IMR-90 (cell line): ENCODE data around the gene EDEM1. TPM values are rescaled to one million over a fixed set of nuclear protein-coding genes. Genes with fewer than 3 reads are reported as not detected.

Source experiments
- ATAC-seq: fragments of 200-7000 bp; cut with Tn5 transposase; 2 replicates; pipeline ENCODE4 v1.9.1; 2020; ENCODE audit warnings: low read depth, mild to moderate bottlenecking, moderate library complexity
- BruUV-seq: library from RNA; stranded (reverse); fragments of 400-500 nt; replicated peaks from 2 replicates; lab custom pipeline; 2021; lab: Mats Ljungman, UMichigan
- CTCF ChIA-PET: fragments of 300-600 bp; formaldehyde crosslinking; extraction: SDS; loops from one replicate; lab custom pipeline; 2021; ENCODE audit warnings: antibody characterized with exemption; lab: Yijun Ruan, JAX
- POLR2A ChIA-PET: fragments of 300-600 bp; sonication (Branson Sonifier 250); formaldehyde crosslinking; loops from one replicate; lab custom pipeline; 2022; ENCODE audit warnings: antibody characterized with exemption; ENCODE audit not compliant: unreplicated experiment; lab: Charles Lee
- DNase-seq: peaks from one replicate; pipeline ENCODE4 v3.0.0; 2013
- H2AFZ ChIP-seq: replicated peaks from 2 replicates; pipeline ENCODE3; 2013; ENCODE audit warnings: low read length, mild to moderate bottlenecking; ENCODE audit not compliant: poor library complexity
- H2AK5ac ChIP-seq: 2 replicates; pipeline ENCODE4 v1.6.1; 2013; ENCODE audit warnings: low read depth, low read length, inconsistent platforms
- H2AK9ac ChIP-seq: replicated peaks from 2 replicates; pipeline ENCODE3; 2013; ENCODE audit warnings: mild to moderate bottlenecking, low read depth, low read length, moderate library complexity; ENCODE audit not compliant: poor library complexity
- H2BK120ac ChIP-seq: 2 replicates; pipeline ENCODE4 v1.6.1; 2013; ENCODE audit warnings: low read depth, low read length, inconsistent platforms
- H2BK15ac ChIP-seq: 3 replicates; pipeline ENCODE4 v1.6.1; 2013; ENCODE audit warnings: low read depth, low read length, inconsistent platforms
- H2BK20ac ChIP-seq: 2 replicates; pipeline ENCODE4 v1.6.1; 2013; ENCODE audit warnings: low read depth, mild to moderate bottlenecking, inconsistent platforms, low read length, moderate library complexity
- H2BK5ac ChIP-seq: 2 replicates; pipeline ENCODE4 v1.6.1; 2013; ENCODE audit warnings: mild to moderate bottlenecking, low read depth, low read length, inconsistent platforms; ENCODE audit not compliant: poor library complexity, severe bottlenecking
- H3K14ac ChIP-seq: replicated peaks from 2 replicates; pipeline ENCODE4 v1.6.1; 2013; ENCODE audit warnings: low read depth, low read length, inconsistent platforms
- H3K18ac ChIP-seq: 2 replicates; pipeline ENCODE4 v1.6.1; 2013; ENCODE audit warnings: low read depth, low read length, control low read depth
- H3K23ac ChIP-seq: 2 replicates; pipeline ENCODE4 v1.6.1; 2013; ENCODE audit warnings: low read depth, low read length, inconsistent platforms
- H3K27ac ChIP-seq: 2 replicates; pipeline ENCODE4 v1.5.1; 2013; ENCODE audit warnings: mild to moderate bottlenecking, control low read depth, low read length; ENCODE audit not compliant: insufficient read depth
- H3K27me3 ChIP-seq: 2 replicates; pipeline ENCODE4 v1.6.1; 2013; ENCODE audit warnings: low read length; ENCODE audit not compliant: control insufficient read depth, insufficient read depth
- H3K36me3 ChIP-seq: 2 replicates; pipeline ENCODE4 v1.6.1; 2013; ENCODE audit warnings: low read length, mixed read lengths; ENCODE audit not compliant: control insufficient read depth, insufficient read depth
- H3K4ac ChIP-seq: 2 replicates; pipeline ENCODE4 v1.6.1; 2013; ENCODE audit warnings: low read depth, low read length, inconsistent platforms
- H3K4me1 ChIP-seq: 2 replicates; pipeline ENCODE4 v1.6.1; 2013; ENCODE audit warnings: low read length, mixed read lengths; ENCODE audit not compliant: control insufficient read depth, insufficient read depth
- H3K4me2 ChIP-seq: 2 replicates; pipeline ENCODE4 v1.6.1; 2013; ENCODE audit warnings: low read depth, mild to moderate bottlenecking, control low read depth, low read length, moderate library complexity
- H3K4me3 ChIP-seq: 2 replicates; pipeline ENCODE4 v1.5.1; 2013; ENCODE audit warnings: low read depth, mild to moderate bottlenecking, control low read depth, low read length, moderate library complexity; ENCODE audit not compliant: insufficient read depth
- H3K56ac ChIP-seq: 2 replicates; pipeline ENCODE4 v1.6.1; 2013; ENCODE audit warnings: low read length, inconsistent platforms; ENCODE audit not compliant: insufficient read depth; ENCODE audit errors: extremely low read depth
- H3K79me1 ChIP-seq, 2 experiments: 2 replicates each; pipeline ENCODE4 v1.6.1; 2013; ENCODE audit warnings: low read length in 2 of 2, inconsistent platforms in 1 of 2, low read depth in 1 of 2
- H3K9ac ChIP-seq: 2 replicates; pipeline ENCODE4 v1.6.1; 2013; ENCODE audit warnings: low read depth, low read length, control low read depth
- H3K9me1 ChIP-seq: 2 replicates; pipeline ENCODE4 v1.6.1; 2013; ENCODE audit warnings: low read length, inconsistent platforms; ENCODE audit not compliant: insufficient read depth
- H3K9me3 ChIP-seq: 2 replicates; pipeline ENCODE4 v1.6.1; 2013; ENCODE audit warnings: low read length; ENCODE audit not compliant: control insufficient read depth, insufficient read depth
- H4K20me1 ChIP-seq: 2 replicates; pipeline ENCODE4 v1.6.1; 2013; ENCODE audit warnings: low read length, inconsistent platforms; ENCODE audit not compliant: insufficient read depth
- H4K5ac ChIP-seq: 2 replicates; pipeline ENCODE4 v1.6.1; 2013; ENCODE audit warnings: mild to moderate bottlenecking, low read depth, low read length, control low read depth
- H4K8ac ChIP-seq, 2 experiments: 2 replicates each; pipeline ENCODE4 v1.6.1; 2013; ENCODE audit warnings: low read depth in 2 of 2, low read length in 2 of 2, control low read depth in 1 of 2, inconsistent platforms in 1 of 2
- H4K91ac ChIP-seq: 2 replicates; pipeline ENCODE4 v1.6.1; 2013; ENCODE audit warnings: low read depth, low read length, inconsistent platforms; ENCODE audit not compliant: insufficient read depth
- SMC3 ChIP-seq: fragments of 150-350 bp; IDR thresholded peaks from 2 replicates; pipeline ENCODE4 v1.6.1; 2016; ENCODE audit warnings: low read depth, mild to moderate bottlenecking, antibody characterized with exemption, low read length, moderate library complexity
- WGBS, 2 experiments: methylation state at CpG; one replicate each; pipeline versions ENCODE4 v1.1.5 to v1.1.7; 2013; ENCODE audit warnings: missing lambda C conversion rate in 2 of 2; ENCODE audit not compliant: insufficient read length in 1 of 2; ENCODE audit errors: extremely low coverage in 2 of 2; 5-methylcytosine and 5-hydroxymethylcytosine counted together
- dilution Hi-C: fragments of 300-500 bp; cut with HindIII; formaldehyde crosslinking; loops from one replicate; pipeline ENCODE4 v1.14.3; 2018; ENCODE audit warnings: low sequenced_read_pairs; ENCODE audit not compliant: unreplicated experiment
- in situ Hi-C: fragments of 300-500 bp; cut with MboI; formaldehyde crosslinking; loops from 3 replicates; pipeline ENCODE4 v1.14.3; 2019; ENCODE audit warnings: low sequenced_read_pairs, inconsistent platforms, mixed read lengths
- intact Hi-C: fragments of 100-400 bp; cut with micrococcal nuclease; formaldehyde crosslinking; loops from 2 replicates; pipeline ENCODE4 v1.10.0; 2022
- polyA plus RNA-seq, 3 experiments: library from polyadenylated mRNA; depleted of rRNA; stranded (reverse); fragments of >200 nt; gene quantifications; 2 replicates each; pipeline ENCODE4 v1.2.3, GENCODE V29; 2012; ENCODE audit warnings: low replicate concordance in 1 of 3
- total RNA-seq: library from RNA; depleted of rRNA; stranded (reverse); fragments of >200 nt; gene quantifications from 2 replicates; pipeline ENCODE4 v1.2.3, GENCODE V29; 2012

EDEM1 gene
- total and polyA plus RNA-seq, 2 of the 4 experiments (the other 2 are of a cell fraction), result 23.5 to 27.0 TPM

- Histone ChIP-seq H3K23ac (no peak overlapping the region), H4K20me1 (no peaks in the 10 kb centered on the region), H4K5ac (no peak overlapping the region), H3K9me3 (no peaks in the 10 kb centered on the region), H3K79me1 (no peaks in the 10 kb centered on the region), H3K4me2 (no peak overlapping the region), H3K14ac (no peak overlapping the region), H4K91ac (no peak overlapping the region), H3K9ac (no peak overlapping the region), H3K27me3 (peaks cover 2% of the 10 kb centered on the region; the same call in 1 of the 2 replicates), H2AK9ac (no peak overlapping the region), H3K4ac (no peak overlapping the region), H2BK15ac (no peak overlapping the region), H4K8ac (no peak overlapping the region), H3K18ac (no peak overlapping the region), H2AK5ac (no peak overlapping the region), H2AFZ (no peak overlapping the region), H2BK5ac (no peak overlapping the region), H3K9me1 (no peaks in the 10 kb centered on the region), H3K4me1 (no peaks in the 10 kb centered on the region), H3K4me3 (no peak overlapping the region), H3K27ac (no peak overlapping the region), H3K56ac (no peak overlapping the region), H3K36me3 (no peaks in the 10 kb centered on the region), H2BK120ac (no peak overlapping the region), H2BK20ac (no peak overlapping the region)
- TF ChIP-seq SMC3, result no peak
- no TSS peak for BruUV-seq
- dilution Hi-C loops (no loop called here), intact Hi-C loops (loop anchor here (5.0 kb wide), 1 partner anchor 1568 kb away; no protein-coding TSS in a partner anchor), in situ Hi-C loops (no loop called here)
- CTCF ChIA-PET, result no interaction called here
- DNase-seq (no peak), ATAC-seq (no peak)
- WGBS, 2 experiments, result 48% methylated on average over 2 of the region's 2 CpGs; no CpG with 5 or more reads in 1 of the 2 experiments
- POLR2A ChIA-PET, result no interaction called here
These were observed 41.9 kb downstream of the EDEM1 start for GRCh38 chr3:5229414-5229813.
